HL-60 (cell line): ENCODE results near the gene BPIFB4.

Source experiments
- GABPA ChIP-seq: IDR thresholded peaks from 2 replicates; pipeline ENCODE4 v1.6.1; 2012; ENCODE audit warnings: low read depth
- POLR2AphosphoS5 ChIP-seq: IDR thresholded peaks from 2 replicates; pipeline ENCODE4 v1.6.1; 2012; ENCODE audit warnings: low read depth
- REST ChIP-seq: IDR thresholded peaks from 2 replicates; pipeline ENCODE4 v1.6.1; 2012; ENCODE audit warnings: low read depth; ENCODE audit not compliant: insufficient replicate concordance
- SPI1 ChIP-seq: IDR thresholded peaks from 2 replicates; pipeline ENCODE4 v1.6.1; 2012; ENCODE audit warnings: low read depth, mild to moderate bottlenecking, borderline replicate concordance
- TF ChIP-seq, protein P1 (sequence below): IDR thresholded peaks from one replicate; pipeline ENCODE4 v1.5.1; 2011; ENCODE audit warnings: low read length, control low read depth, inconsistent platforms; ENCODE audit not compliant: insufficient read depth

GRCh38 chr20:33043731-33044181 lies 35.7 kb upstream of the BPIFB4 start:
- TF ChIP-seq, protein P1, sequence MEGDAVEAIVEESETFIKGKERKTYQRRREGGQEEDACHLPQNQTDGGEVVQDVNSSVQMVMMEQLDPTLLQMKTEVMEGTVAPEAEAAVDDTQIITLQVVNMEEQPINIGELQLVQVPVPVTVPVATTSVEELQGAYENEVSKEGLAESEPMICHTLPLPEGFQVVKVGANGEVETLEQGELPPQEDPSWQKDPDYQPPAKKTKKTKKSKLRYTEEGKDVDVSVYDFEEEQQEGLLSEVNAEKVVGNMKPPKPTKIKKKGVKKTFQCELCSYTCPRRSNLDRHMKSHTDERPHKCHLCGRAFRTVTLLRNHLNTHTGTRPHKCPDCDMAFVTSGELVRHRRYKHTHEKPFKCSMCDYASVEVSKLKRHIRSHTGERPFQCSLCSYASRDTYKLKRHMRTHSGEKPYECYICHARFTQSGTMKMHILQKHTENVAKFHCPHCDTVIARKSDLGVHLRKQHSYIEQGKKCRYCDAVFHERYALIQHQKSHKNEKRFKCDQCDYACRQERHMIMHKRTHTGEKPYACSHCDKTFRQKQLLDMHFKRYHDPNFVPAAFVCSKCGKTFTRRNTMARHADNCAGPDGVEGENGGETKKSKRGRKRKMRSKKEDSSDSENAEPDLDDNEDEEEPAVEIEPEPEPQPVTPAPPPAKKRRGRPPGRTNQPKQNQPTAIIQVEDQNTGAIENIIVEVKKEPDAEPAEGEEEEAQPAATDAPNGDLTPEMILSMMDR: no peak
- TF ChIP-seq POLR2AphosphoS5: no peak
- TF ChIP-seq REST: no peak
- TF ChIP-seq GABPA: no peak
- no peak for TF ChIP-seq SPI1
